Omental fat pad (tissue), 4 donors: Measurements from ENCODE around the gene MLX. TPM values are rescaled to one million over a fixed set of nuclear protein-coding genes. Genes with fewer than 3 reads are reported as not detected.

ENCODE experiments used
- ATAC-seq: fragments of 150-250 bp; one replicate; pipeline ENCODE4 v1.9.1; 2016; ENCODE audit warnings: mild to moderate bottlenecking, moderate library complexity; ENCODE audit not compliant: low FRiP score
- DNase-seq: peaks from one replicate; pipeline ENCODE4 v3.0.0-alpha.2; 2019; ENCODE audit warnings: low spot score
- total RNA-seq, 4 donors: library from RNA; depleted of rRNA; stranded (reverse); fragments of >200 nt; gene quantifications; one replicate each; pipeline ENCODE4 v1.1.0, GENCODE V29; 2016
- TF ChIP-seq, protein P1 (sequence below), 3 donors: fragments of 450-650 bp; IDR thresholded peaks; one replicate each; pipeline ENCODE4 v1.5.1; 2016 to 2017; ENCODE audit warnings: antibody characterized with exemption in 3 of 3, mild to moderate bottlenecking in 3 of 3, moderate library complexity in 2 of 3

Gene MLX
- total RNA-seq, 4 donors from 2014 or later: 41.8 to 53.0 (median 50.3) TPM

- TF ChIP-seq, protein P1, sequence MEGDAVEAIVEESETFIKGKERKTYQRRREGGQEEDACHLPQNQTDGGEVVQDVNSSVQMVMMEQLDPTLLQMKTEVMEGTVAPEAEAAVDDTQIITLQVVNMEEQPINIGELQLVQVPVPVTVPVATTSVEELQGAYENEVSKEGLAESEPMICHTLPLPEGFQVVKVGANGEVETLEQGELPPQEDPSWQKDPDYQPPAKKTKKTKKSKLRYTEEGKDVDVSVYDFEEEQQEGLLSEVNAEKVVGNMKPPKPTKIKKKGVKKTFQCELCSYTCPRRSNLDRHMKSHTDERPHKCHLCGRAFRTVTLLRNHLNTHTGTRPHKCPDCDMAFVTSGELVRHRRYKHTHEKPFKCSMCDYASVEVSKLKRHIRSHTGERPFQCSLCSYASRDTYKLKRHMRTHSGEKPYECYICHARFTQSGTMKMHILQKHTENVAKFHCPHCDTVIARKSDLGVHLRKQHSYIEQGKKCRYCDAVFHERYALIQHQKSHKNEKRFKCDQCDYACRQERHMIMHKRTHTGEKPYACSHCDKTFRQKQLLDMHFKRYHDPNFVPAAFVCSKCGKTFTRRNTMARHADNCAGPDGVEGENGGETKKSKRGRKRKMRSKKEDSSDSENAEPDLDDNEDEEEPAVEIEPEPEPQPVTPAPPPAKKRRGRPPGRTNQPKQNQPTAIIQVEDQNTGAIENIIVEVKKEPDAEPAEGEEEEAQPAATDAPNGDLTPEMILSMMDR (IDR thresholded peaks at IDR 0.05): no peak
- ATAC-seq (no peak), DNase-seq (no peak)
These were observed 37.8 kb upstream of the MLX start for GRCh38 chr17:42529061-42529460.

DNA sequence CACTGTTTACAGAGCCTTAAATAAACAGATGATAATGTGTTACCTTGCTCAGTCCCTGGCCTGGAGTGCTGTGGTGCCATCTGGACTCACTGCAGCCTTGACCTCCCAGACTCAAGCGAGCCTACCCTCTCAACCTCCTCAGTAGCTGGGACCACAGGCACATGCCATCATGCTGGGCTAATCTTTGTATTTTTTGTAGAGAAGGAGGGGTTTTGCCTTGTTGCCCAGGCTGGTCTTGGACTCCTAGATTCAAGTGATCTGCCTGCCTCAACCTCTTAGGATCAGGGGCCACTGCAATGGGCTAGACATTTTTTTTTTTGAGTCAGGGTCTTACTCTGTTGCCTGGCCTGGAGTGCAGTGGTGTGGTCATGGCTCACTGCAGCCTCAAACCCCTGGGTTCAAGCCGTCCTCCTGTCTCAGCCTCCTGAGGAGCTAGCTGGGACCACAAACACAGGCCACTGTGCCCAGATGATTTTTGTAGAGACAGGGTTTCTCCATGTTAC, 35.9 kb upstream of the MLX start:
- DNase-seq (no peak), ATAC-seq (no peak)
- TF ChIP-seq, protein P1 (IDR thresholded peaks at IDR 0.05): no peak

- ATAC-seq (peak; percentile 46), DNase-seq (no peak)
- TF ChIP-seq, protein P1 (IDR thresholded peaks at IDR 0.05): peak in 1 of 3 donors; percentile 15
These were observed 35.2 kb upstream of the MLX start for GRCh38 chr17:42531455-42532354.

- DNase-seq (no peak), ATAC-seq (no peak)
- TF ChIP-seq, protein P1 (IDR thresholded peaks at IDR 0.05): no peak
These were observed 31.5 kb upstream of the MLX start for GRCh38 chr17:42535155-42536047.

DNA sequence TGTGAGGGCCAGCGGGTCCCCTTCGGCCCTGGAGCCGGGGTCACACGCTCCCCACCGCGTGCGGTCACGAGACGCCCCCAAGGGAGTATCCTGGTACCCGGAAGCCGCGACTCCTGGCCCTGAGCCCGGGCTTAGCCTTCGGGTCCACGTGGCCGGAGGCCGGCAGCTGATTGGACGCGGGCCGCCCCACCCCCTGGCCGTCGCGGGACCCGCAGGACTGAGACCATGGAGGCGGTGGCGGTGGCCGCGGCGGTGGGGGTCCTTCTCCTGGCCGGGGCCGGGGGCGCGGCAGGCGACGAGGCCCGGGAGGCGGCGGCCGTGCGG, 30.9 kb upstream of the MLX start, which contains the start of gene NAGLU:
Gene NAGLU, plus strand, starts transcription at position 194 of the 324 bp plus-strand sequence. Its CDS starts 32 bp downstream, at position 226.
- ATAC-seq (peak; percentile 92), DNase-seq (peak; percentile 92)
- TF ChIP-seq, protein P1 (IDR thresholded peaks at IDR 0.05): no peak

GRCh38 chr17:42536372-42537155, 30.3 kb upstream of the MLX start:
- peak; percentile 81 for ATAC-seq
- DNase-seq: no peak
- TF ChIP-seq, protein P1 (IDR thresholded peaks at IDR 0.05): no peak
